ENCODE results near the gene CCDC154. TPM values are rescaled to one million over a fixed set of nuclear protein-coding genes. Genes with fewer than 3 reads are reported as not detected.

The CCDC154 gene
- not detected for polyA plus RNA-seq

GRCh38 chr16:1443980-1444729 lies at the start of gene CCDC154:
Gene CCDC154 (minus strand): TSS chr16:1444556. CDS start chr16:1444322, 234 bp downstream.
- Mint-ChIP-seq H3K9me3 (no peaks in the 10 kb centered on the region), H3K4me1 (peaks cover 0 to 17% of the 10 kb centered on the region in 2 donors), H3K4me3 (peak within 1 kb of the TSS in 2 of 5 donors; percentile 29 to 38), H3K27me3 (ENCODE audit: low read depth in 3 of 3) (peaks cover 0 to 2% (median 0%) of the 10 kb centered on the region in 3 donors), H3K27ac (peak within 1 kb of the TSS in 2 of 6 donors; percentile 56 to 90), H3K36me3 (no peaks in the 10 kb centered on the region)
- no peak for DNase-seq

GRCh38 chr16:1493746-1494094 lies 49.4 kb upstream of the CCDC154 start:
- Mint-ChIP-seq H3K27ac (peak overlapping the region in 3 of 6 donors; percentile 34 to 65 (median 50)), H3K4me3 (peak overlapping the region; percentile 68 to 97 (median 95)), H3K4me1 (peaks cover 8 to 11% of the 10 kb centered on the region in 2 donors), H3K27me3 (ENCODE audit: low read depth in 3 of 3) (peaks cover 2 to 5% (median 3%) of the 10 kb centered on the region in 3 donors), H3K9me3 (no peaks in the 10 kb centered on the region), H3K36me3 (no peaks in the 10 kb centered on the region)
- peak in 1 of 3 donors; percentile 10 for DNase-seq

- peak within 1 kb of the TSS; percentile 91 to 99 (median 98) for H3K27ac Mint-ChIP-seq
- DNase-seq: peak; percentile 88 to 90 (median 90)
- peak within 1 kb of the TSS; percentile 89 to 97 (median 97) for H3K4me3 Mint-ChIP-seq
- H3K9me3 Mint-ChIP-seq: no peaks in the 10 kb centered on the region
- peaks cover 2 to 5% (median 3%) of the 10 kb centered on the region in 3 donors for H3K27me3 Mint-ChIP-seq (ENCODE audit: low read depth in 3 of 3)
- H3K4me1 Mint-ChIP-seq: peaks cover 8 to 11% of the 10 kb centered on the region in 2 donors
- H3K36me3 Mint-ChIP-seq: no peaks in the 10 kb centered on the region
These were observed 48.8 kb upstream of the CCDC154 start, which contains the start of gene TELO2 for GRCh38 chr16:1492923-1493745. Gene TELO2 (plus strand): TSS chr16:1493360. CDS start chr16:1494282, 922 bp downstream.

GRCh38 chr16:1492082-1492922 lies 47.9 kb upstream of the CCDC154 start:
- H3K27ac Mint-ChIP-seq: peak overlapping the region; percentile 91 to 99 (median 98)
- DNase-seq: no peak
- H3K4me1 Mint-ChIP-seq: peaks cover 8 to 11% of the 10 kb centered on the region in 2 donors
- peak overlapping the region; percentile 89 to 97 (median 97) for H3K4me3 Mint-ChIP-seq
- H3K36me3 Mint-ChIP-seq: no peaks in the 10 kb centered on the region
- H3K9me3 Mint-ChIP-seq: no peaks in the 10 kb centered on the region
- H3K27me3 Mint-ChIP-seq (ENCODE audit: low read depth in 3 of 3): peaks cover 2 to 5% (median 3%) of the 10 kb centered on the region in 3 donors

- H3K4me3 Mint-ChIP-seq: no peak overlapping the region
These were observed 47.0 kb upstream of the CCDC154 start for GRCh38 chr16:1491327-1491726.

GRCh38 chr16:1489077-1489476 lies 44.7 kb upstream of the CCDC154 start:
- H3K27me3 Mint-ChIP-seq (ENCODE audit: low read depth in 3 of 3): peaks cover 3 to 5% (median 3%) of the 10 kb centered on the region in 3 donors
- no peak for DNase-seq
- H3K36me3 Mint-ChIP-seq: no peaks in the 10 kb centered on the region
- no peak overlapping the region for H3K27ac Mint-ChIP-seq
- H3K9me3 Mint-ChIP-seq: no peaks in the 10 kb centered on the region
- H3K4me1 Mint-ChIP-seq: peaks cover 8 to 9% of the 10 kb centered on the region in 2 donors
- H3K4me3 Mint-ChIP-seq: no peak overlapping the region

More at GRCh38 chr16:1491327-1491726, 47.0 kb upstream of the CCDC154 start:
- no peak for DNase-seq
- no peaks in the 10 kb centered on the region for H3K9me3 Mint-ChIP-seq
- H3K36me3 Mint-ChIP-seq: no peaks in the 10 kb centered on the region
- peaks cover 2 to 5% (median 3%) of the 10 kb centered on the region in 3 donors for H3K27me3 Mint-ChIP-seq (ENCODE audit: low read depth in 3 of 3)
- peaks cover 8 to 11% of the 10 kb centered on the region in 2 donors for H3K4me1 Mint-ChIP-seq
- H3K27ac Mint-ChIP-seq: peak overlapping the region in 1 of 6 donors; percentile 40

GRCh38 chr16:1488619-1489018 lies 44.3 kb upstream of the CCDC154 start, which contains the start of gene PTX4:
Gene PTX4 (minus strand): TSS chr16:1488944. CDS start chr16:1488909, 35 bp downstream.
- Mint-ChIP-seq H3K36me3 (no peaks in the 10 kb centered on the region), H3K27ac (no peak within 1 kb of the TSS), H3K9me3 (no peaks in the 10 kb centered on the region), H3K27me3 (ENCODE audit: low read depth in 3 of 3) (peaks cover 3 to 5% (median 3%) of the 10 kb centered on the region in 3 donors), H3K4me1 (peaks cover 8 to 9% of the 10 kb centered on the region in 2 donors), H3K4me3 (no peak within 1 kb of the TSS)
- DNase-seq: no peak

- DNase-seq: no peak
- H3K4me1 Mint-ChIP-seq: peaks cover 8 to 9% of the 10 kb centered on the region in 2 donors
- H3K27ac Mint-ChIP-seq: no peak overlapping the region
- no peak overlapping the region for H3K4me3 Mint-ChIP-seq
- H3K27me3 Mint-ChIP-seq (ENCODE audit: low read depth in 3 of 3): peaks cover 3 to 5% (median 3%) of the 10 kb centered on the region in 3 donors
- H3K9me3 Mint-ChIP-seq: no peaks in the 10 kb centered on the region
- no peaks in the 10 kb centered on the region for H3K36me3 Mint-ChIP-seq
These were observed 43.8 kb upstream of the CCDC154 start for GRCh38 chr16:1488054-1488601.

GRCh38 chr16:1487395-1488053 lies 43.2 kb upstream of the CCDC154 start:
- no peak for DNase-seq
- Mint-ChIP-seq H3K27ac (no peak overlapping the region), H3K4me3 (no peak overlapping the region), H3K4me1 (peaks cover 2 to 3% of the 10 kb centered on the region in 2 donors), H3K27me3 (ENCODE audit: low read depth in 3 of 3) (peaks cover 0 to 1% (median under 1%) of the 10 kb centered on the region in 3 donors), H3K9me3 (no peaks in the 10 kb centered on the region), H3K36me3 (no peaks in the 10 kb centered on the region)

GRCh38 chr16:1486551-1487390 lies 42.4 kb upstream of the CCDC154 start:
- peaks cover 0 to 1% (median 0%) of the 10 kb centered on the region in 3 donors for H3K27me3 Mint-ChIP-seq (ENCODE audit: low read depth in 3 of 3)
- H3K4me1 Mint-ChIP-seq: no peaks in the 10 kb centered on the region
- H3K27ac Mint-ChIP-seq: no peak overlapping the region
- H3K36me3 Mint-ChIP-seq: no peaks in the 10 kb centered on the region
- H3K9me3 Mint-ChIP-seq: no peaks in the 10 kb centered on the region
- DNase-seq: no peak
- no peak overlapping the region for H3K4me3 Mint-ChIP-seq

- no peak for DNase-seq
- Mint-ChIP-seq H3K27ac (no peak overlapping the region), H3K4me1 (no peaks in the 10 kb centered on the region), H3K27me3 (ENCODE audit: low read depth in 3 of 3) (peaks cover 0 to 1% (median 0%) of the 10 kb centered on the region in 3 donors), H3K36me3 (no peaks in the 10 kb centered on the region), H3K4me3 (no peak overlapping the region), H3K9me3 (no peaks in the 10 kb centered on the region)
These were observed 41.6 kb upstream of the CCDC154 start for GRCh38 chr16:1485847-1486496.
